IMR-90 (cell line): ENCODE results near the gene DNAAF2. TPM values are rescaled to one million over a fixed set of nuclear protein-coding genes. Genes with fewer than 3 reads are reported as not detected.

Source experiments
- ATAC-seq: fragments of 200-7000 bp; cut with Tn5 transposase; 2 replicates; pipeline ENCODE4 v1.9.1; 2020; ENCODE audit warnings: low read depth, mild to moderate bottlenecking, moderate library complexity
- BruUV-seq: library from RNA; stranded (reverse); fragments of 400-500 nt; replicated peaks from 2 replicates; lab custom pipeline; 2021; lab: Mats Ljungman, UMichigan
- CTCF ChIA-PET: fragments of 300-600 bp; formaldehyde crosslinking; extraction: SDS; loops from one replicate; lab custom pipeline; 2021; ENCODE audit warnings: antibody characterized with exemption; lab: Yijun Ruan, JAX
- POLR2A ChIA-PET: fragments of 300-600 bp; sonication (Branson Sonifier 250); formaldehyde crosslinking; loops from one replicate; lab custom pipeline; 2022; ENCODE audit warnings: antibody characterized with exemption; ENCODE audit not compliant: unreplicated experiment; lab: Charles Lee
- DNase-seq: peaks from one replicate; pipeline ENCODE4 v3.0.0; 2013
- H2AFZ ChIP-seq: replicated peaks from 2 replicates; pipeline ENCODE3; 2013; ENCODE audit warnings: low read length, mild to moderate bottlenecking; ENCODE audit not compliant: poor library complexity
- H2AK5ac ChIP-seq: 2 replicates; pipeline ENCODE4 v1.6.1; 2013; ENCODE audit warnings: low read depth, low read length, inconsistent platforms
- H2AK9ac ChIP-seq: replicated peaks from 2 replicates; pipeline ENCODE3; 2013; ENCODE audit warnings: mild to moderate bottlenecking, low read depth, low read length, moderate library complexity; ENCODE audit not compliant: poor library complexity
- H2BK120ac ChIP-seq: 2 replicates; pipeline ENCODE4 v1.6.1; 2013; ENCODE audit warnings: low read depth, low read length, inconsistent platforms
- H2BK15ac ChIP-seq: 3 replicates; pipeline ENCODE4 v1.6.1; 2013; ENCODE audit warnings: low read depth, low read length, inconsistent platforms
- H2BK20ac ChIP-seq: 2 replicates; pipeline ENCODE4 v1.6.1; 2013; ENCODE audit warnings: low read depth, mild to moderate bottlenecking, inconsistent platforms, low read length, moderate library complexity
- H2BK5ac ChIP-seq: 2 replicates; pipeline ENCODE4 v1.6.1; 2013; ENCODE audit warnings: mild to moderate bottlenecking, low read depth, low read length, inconsistent platforms; ENCODE audit not compliant: poor library complexity, severe bottlenecking
- H3K14ac ChIP-seq: replicated peaks from 2 replicates; pipeline ENCODE4 v1.6.1; 2013; ENCODE audit warnings: low read depth, low read length, inconsistent platforms
- H3K18ac ChIP-seq: 2 replicates; pipeline ENCODE4 v1.6.1; 2013; ENCODE audit warnings: low read depth, low read length, control low read depth
- H3K23ac ChIP-seq: 2 replicates; pipeline ENCODE4 v1.6.1; 2013; ENCODE audit warnings: low read depth, low read length, inconsistent platforms
- H3K27ac ChIP-seq: 2 replicates; pipeline ENCODE4 v1.5.1; 2013; ENCODE audit warnings: mild to moderate bottlenecking, control low read depth, low read length; ENCODE audit not compliant: insufficient read depth
- H3K27me3 ChIP-seq: 2 replicates; pipeline ENCODE4 v1.6.1; 2013; ENCODE audit warnings: low read length; ENCODE audit not compliant: control insufficient read depth, insufficient read depth
- H3K36me3 ChIP-seq: 2 replicates; pipeline ENCODE4 v1.6.1; 2013; ENCODE audit warnings: low read length, mixed read lengths; ENCODE audit not compliant: control insufficient read depth, insufficient read depth
- H3K4ac ChIP-seq: 2 replicates; pipeline ENCODE4 v1.6.1; 2013; ENCODE audit warnings: low read depth, low read length, inconsistent platforms
- H3K4me1 ChIP-seq: 2 replicates; pipeline ENCODE4 v1.6.1; 2013; ENCODE audit warnings: low read length, mixed read lengths; ENCODE audit not compliant: control insufficient read depth, insufficient read depth
- H3K4me2 ChIP-seq: 2 replicates; pipeline ENCODE4 v1.6.1; 2013; ENCODE audit warnings: low read depth, mild to moderate bottlenecking, control low read depth, low read length, moderate library complexity
- H3K4me3 ChIP-seq: 2 replicates; pipeline ENCODE4 v1.5.1; 2013; ENCODE audit warnings: low read depth, mild to moderate bottlenecking, control low read depth, low read length, moderate library complexity; ENCODE audit not compliant: insufficient read depth
- H3K56ac ChIP-seq: 2 replicates; pipeline ENCODE4 v1.6.1; 2013; ENCODE audit warnings: low read length, inconsistent platforms; ENCODE audit not compliant: insufficient read depth; ENCODE audit errors: extremely low read depth
- H3K79me1 ChIP-seq, 2 experiments: 2 replicates each; pipeline ENCODE4 v1.6.1; 2013; ENCODE audit warnings: low read length in 2 of 2, inconsistent platforms in 1 of 2, low read depth in 1 of 2
- H3K9ac ChIP-seq: 2 replicates; pipeline ENCODE4 v1.6.1; 2013; ENCODE audit warnings: low read depth, low read length, control low read depth
- H3K9me1 ChIP-seq: 2 replicates; pipeline ENCODE4 v1.6.1; 2013; ENCODE audit warnings: low read length, inconsistent platforms; ENCODE audit not compliant: insufficient read depth
- H3K9me3 ChIP-seq: 2 replicates; pipeline ENCODE4 v1.6.1; 2013; ENCODE audit warnings: low read length; ENCODE audit not compliant: control insufficient read depth, insufficient read depth
- H4K20me1 ChIP-seq: 2 replicates; pipeline ENCODE4 v1.6.1; 2013; ENCODE audit warnings: low read length, inconsistent platforms; ENCODE audit not compliant: insufficient read depth
- H4K5ac ChIP-seq: 2 replicates; pipeline ENCODE4 v1.6.1; 2013; ENCODE audit warnings: mild to moderate bottlenecking, low read depth, low read length, control low read depth
- H4K8ac ChIP-seq, 2 experiments: 2 replicates each; pipeline ENCODE4 v1.6.1; 2013; ENCODE audit warnings: low read depth in 2 of 2, low read length in 2 of 2, control low read depth in 1 of 2, inconsistent platforms in 1 of 2
- H4K91ac ChIP-seq: 2 replicates; pipeline ENCODE4 v1.6.1; 2013; ENCODE audit warnings: low read depth, low read length, inconsistent platforms; ENCODE audit not compliant: insufficient read depth
- BHLHE40 ChIP-seq: fragments of 150-350 bp; IDR thresholded peaks from 2 replicates; pipeline ENCODE4 v1.6.1; 2016; ENCODE audit warnings: mild to moderate bottlenecking, low read depth, low read length
- CHD1 ChIP-seq: IDR thresholded peaks from 2 replicates; pipeline ENCODE4 v1.6.1; 2012; ENCODE audit warnings: low read depth, low read length, improper control_type of control experiment
- CTCF ChIP-seq: conservative IDR thresholded peaks from 2 replicates; pipeline ENCODE4 v1.5.1; 2012; ENCODE audit warnings: mild to moderate bottlenecking, low read depth, low read length, improper control_type of control experiment
- MAFK ChIP-seq: IDR thresholded peaks from 2 replicates; pipeline ENCODE4 v1.6.1; 2012; ENCODE audit warnings: low read depth, low read length, improper control_type of control experiment
- MAZ ChIP-seq: IDR thresholded peaks from 2 replicates; pipeline ENCODE4 v1.6.1; 2012; ENCODE audit warnings: low read depth, mild to moderate bottlenecking, low read length, improper control_type of control experiment, moderate library complexity, borderline replicate concordance
- MXI1 ChIP-seq: IDR thresholded peaks from 2 replicates; pipeline ENCODE4 v1.6.1; 2012; ENCODE audit warnings: low read depth, mild to moderate bottlenecking, low read length, moderate library complexity, borderline replicate concordance
- NFE2L2 ChIP-seq: fragments of 150-350 bp; IDR thresholded peaks from 2 replicates; pipeline ENCODE4 v1.6.1; 2016; ENCODE audit warnings: low read depth, mild to moderate bottlenecking, low read length
- POLR2A ChIP-seq: IDR thresholded peaks from 2 replicates; pipeline ENCODE4 v1.6.1; 2012; ENCODE audit warnings: mild to moderate bottlenecking, low read depth, low read length
- RAD21 ChIP-seq: IDR thresholded peaks from 2 replicates; pipeline ENCODE4 v1.6.1; 2012; ENCODE audit warnings: low read length, improper control_type of control experiment
- RCOR1 ChIP-seq: IDR thresholded peaks from 2 replicates; pipeline ENCODE4 v1.6.1; 2012; ENCODE audit warnings: mild to moderate bottlenecking, low read length, improper control_type of control experiment; ENCODE audit not compliant: insufficient replicate concordance
- RFX5 ChIP-seq: IDR thresholded peaks from 2 replicates; pipeline ENCODE4 v1.8.0; 2012; ENCODE audit warnings: low read depth, mild to moderate bottlenecking, low read length, moderate library complexity
- dilution Hi-C: fragments of 300-500 bp; cut with HindIII; formaldehyde crosslinking; loops from one replicate; pipeline ENCODE4 v1.14.3; 2018; ENCODE audit warnings: low sequenced_read_pairs; ENCODE audit not compliant: unreplicated experiment
- in situ Hi-C: fragments of 300-500 bp; cut with MboI; formaldehyde crosslinking; loops from 3 replicates; pipeline ENCODE4 v1.14.3; 2019; ENCODE audit warnings: low sequenced_read_pairs, inconsistent platforms, mixed read lengths
- intact Hi-C: fragments of 100-400 bp; cut with micrococcal nuclease; formaldehyde crosslinking; loops from 2 replicates; pipeline ENCODE4 v1.10.0; 2022
- polyA plus RNA-seq, 3 experiments: library from polyadenylated mRNA; depleted of rRNA; stranded (reverse); fragments of >200 nt; gene quantifications; 2 replicates each; pipeline ENCODE4 v1.2.3, GENCODE V29; 2012; ENCODE audit warnings: low replicate concordance in 1 of 3
- total RNA-seq: library from RNA; depleted of rRNA; stranded (reverse); fragments of >200 nt; gene quantifications from 2 replicates; pipeline ENCODE4 v1.2.3, GENCODE V29; 2012

Gene DNAAF2
- total and polyA plus RNA-seq, 2 of the 4 experiments (the other 2 are of a cell fraction), result 4.1 to 4.7 TPM

GRCh38 chr14:49670475-49670874, 35.4 kb upstream of the DNAAF2 start:
- no TSS peak for BruUV-seq
- Histone ChIP-seq H3K4ac (no peak overlapping the region), H2AK5ac (no peak overlapping the region), H4K8ac (no peak overlapping the region), H3K56ac (no peak overlapping the region), H3K18ac (no peak overlapping the region), H3K27ac (no peak overlapping the region), H2BK15ac (no peak overlapping the region), H2BK5ac (no peak overlapping the region), H3K27me3 (no peaks in the 10 kb centered on the region), H4K5ac (no peak overlapping the region), H3K79me1 (peaks cover 0 to 2% of the 10 kb centered on the region in 2 experiments; a peak in 2 of 4 replicates), H3K36me3 (0 out of 2 replicates have a peak, but pooled peaks cover 1% of the 10 kb centered on the region), H3K9ac (no peak overlapping the region), H3K14ac (no peak overlapping the region), H3K4me3 (no peak overlapping the region), H2AFZ (no peak overlapping the region), H3K9me3 (no peaks in the 10 kb centered on the region), H3K4me1 (no peaks in the 10 kb centered on the region), H2BK120ac (no peak overlapping the region), H2AK9ac (no peak overlapping the region), H2BK20ac (no peak overlapping the region), H3K23ac (no peak overlapping the region), H4K91ac (no peak overlapping the region), H4K20me1 (no peaks in the 10 kb centered on the region), H3K9me1 (no peaks in the 10 kb centered on the region; the same call in 1 of the 2 replicates), H3K4me2 (no peak overlapping the region)
- DNase-seq, result no peak
- intact Hi-C loops (no loop called here), dilution Hi-C loops (no loop called here), in situ Hi-C loops (no loop called here)
- ChIA-PET POLR2A (no interaction called here), CTCF (interaction anchor here (0.6 kb wide), 1 partner anchor 15 kb away, joined by 3 read pairs; no protein-coding TSS in a partner anchor)
- TF ChIP-seq RCOR1 (no peak), MAFK (no peak), CHD1 (no peak), MXI1 (no peak), POLR2A (no peak), CTCF (no peak), BHLHE40 (no peak), MAZ (no peak), RAD21 (no peak), RFX5 (no peak), NFE2L2 (no peak)
- no peak for ATAC-seq
